GM10248 (cell line): Measurements from ENCODE around the gene ZNF280A.
A peak's percentile ranks its signal among the peaks of the same experiment; 100 is the strongest.

Experiments
- CTCF ChIA-PET: fragments of 300-600 bp; sonication (Branson Sonifier 250); formaldehyde crosslinking; extraction: SDS; loops from one replicate; lab custom pipeline; 2021; ENCODE audit warnings: antibody characterized with exemption; lab: Yijun Ruan, JAX
- POLR2A ChIA-PET: fragments of 350-650 bp; sonication (Branson Sonifier 250); formaldehyde crosslinking; extraction: SDS; loops from one replicate; lab custom pipeline; 2020; ENCODE audit warnings: antibody characterized with exemption; lab: Yijun Ruan, JAX
- DNase-seq: peaks from one replicate; pipeline ENCODE4 v3.0.0; 2012; ENCODE audit errors: extremely low spot score
- CTCF ChIP-seq: IDR thresholded peaks from 2 replicates; pipeline ENCODE4 v1.5.1; 2012; ENCODE audit warnings: mild to moderate bottlenecking, low read depth; ENCODE audit errors: extremely low read depth, missing control alignments, control extremely low read depth

ZNF280A gene

GRCh38 chr22:22553141-22553540, 33.1 kb upstream of the ZNF280A start:
- ChIA-PET POLR2A (no interaction called here), CTCF (interaction anchor here (0.7 to 2.6 kb wide), 4 partner anchors 12 to 130 kb away, joined by 3 to 11 read pairs (median 4); no protein-coding TSS in a partner anchor)
- TF ChIP-seq CTCF, result no peak
- DNase-seq, result no peak

- peak; percentile 47 for DNase-seq
- CTCF ChIA-PET, result interaction anchor here (0.6 to 2.6 kb wide), 4 partner anchors 24 to 130 kb away, joined by 3 to 11 read pairs (median 4); no protein-coding TSS in a partner anchor
- TF ChIP-seq CTCF, result peak; percentile 33
Measured at GRCh38 chr22:22552630-22553029, 32.6 kb upstream of the ZNF280A start.

GRCh38 chr22:22550789-22551434, 30.8 kb upstream of the ZNF280A start:
- CTCF ChIA-PET, result interaction anchor here (1.0 to 2.0 kb wide), 2 partner anchors 8 to 128 kb away, joined by 3 to 10 read pairs; partner anchors contain the start of gene PRAME
- DNase-seq, result no peak
- no peak for TF ChIP-seq CTCF
- POLR2A ChIA-PET, result no interaction called here

More at GRCh38 chr22:22552630-22553029, 32.6 kb upstream of the ZNF280A start:
- POLR2A ChIA-PET, result no interaction called here

- CTCF ChIA-PET, result interaction anchor here (1.6 kb wide), 2 partner anchors 10 to 27 kb away, joined by 4 to 8 read pairs; partner anchors contain the start of gene PRAME
- POLR2A ChIA-PET, result no interaction called here
- no peak for TF ChIP-seq CTCF
- DNase-seq, result no peak
Measured at GRCh38 chr22:22548910-22549309, 28.8 kb upstream of the ZNF280A start.

GRCh38 chr22:22548317-22548716, 28.2 kb upstream of the ZNF280A start:
- ChIA-PET CTCF (interaction anchor here (1.6 kb wide), 1 partner anchor 11 kb away, joined by 4 read pairs; the partner anchor contains the start of gene PRAME), POLR2A (no interaction called here)
- no peak for TF ChIP-seq CTCF
- DNase-seq, result no peak

- ChIA-PET CTCF (interaction anchor here (1.6 kb wide), 1 partner anchor 11 kb away, joined by 4 read pairs; the partner anchor contains the start of gene PRAME), POLR2A (no interaction called here)
- TF ChIP-seq CTCF, result no peak
- DNase-seq, result no peak
Measured at GRCh38 chr22:22547692-22548300, 27.7 kb upstream of the ZNF280A start.
